Fibroblast of lung (primary cell): ENCODE measurements around the gene KHK. TPM values are rescaled to one million over a fixed set of nuclear protein-coding genes. Genes with fewer than 3 reads are reported as not detected.

Source experiments
- DNase-seq, 2 donors: peaks; one replicate each; pipeline versions ENCODE4 v3.0.0 to v3.0.0-alpha.2; 2010; ENCODE audit warnings: low read depth in 2 of 2
- H2AFZ ChIP-seq: 2 replicates; pipeline ENCODE4 v1.5.1; 2012; ENCODE audit warnings: low read length, control low read depth, inconsistent platforms
- H3K27ac ChIP-seq: 2 replicates; pipeline ENCODE4 v1.5.1; 2011; ENCODE audit warnings: low read length, control low read depth; ENCODE audit not compliant: insufficient read depth
- H3K27me3 ChIP-seq: 2 replicates; pipeline ENCODE4 v1.5.1; 2011; ENCODE audit warnings: mild to moderate bottlenecking, low read length; ENCODE audit not compliant: control insufficient read depth, insufficient read depth
- H3K36me3 ChIP-seq: 2 replicates; pipeline ENCODE4 v1.5.1; 2011; ENCODE audit warnings: low read length; ENCODE audit not compliant: control insufficient read depth, insufficient read depth
- H3K4me1 ChIP-seq: 2 replicates; pipeline ENCODE4 v1.5.1; 2011; ENCODE audit warnings: low read length; ENCODE audit not compliant: control insufficient read depth, insufficient read depth; ENCODE audit errors: extremely low read depth
- H3K4me2 ChIP-seq: 2 replicates; pipeline ENCODE4 v1.5.1; 2011; ENCODE audit warnings: low read length, control low read depth; ENCODE audit not compliant: insufficient read depth; ENCODE audit errors: extremely low read depth
- H3K4me3 ChIP-seq, 4 experiments: fragments of 200-600 bp in 1 of 4; sonication (generic) in 1 of 4; replicated peaks in 1 of 4; 2 replicates each; pipeline ENCODE4 v1.5.1; 2011 to 2016; ENCODE audit warnings: low read length in 4 of 4, low read depth in 3 of 4, mild to moderate bottlenecking in 3 of 4, control low read depth in 2 of 4, inconsistent platforms in 1 of 4, mixed read lengths in 1 of 4; ENCODE audit not compliant: insufficient read depth in 1 of 4; ENCODE audit errors: control extremely low read depth in 1 of 4
- H3K79me2 ChIP-seq: 2 replicates; pipeline ENCODE4 v1.5.1; 2012; ENCODE audit warnings: mild to moderate bottlenecking, low read length, inconsistent platforms; ENCODE audit not compliant: control insufficient read depth, insufficient read depth
- H3K9ac ChIP-seq: 2 replicates; pipeline ENCODE4 v1.5.1; 2011; ENCODE audit warnings: mild to moderate bottlenecking, low read length, control low read depth; ENCODE audit not compliant: insufficient read depth
- H3K9me3 ChIP-seq: 2 replicates; pipeline ENCODE4 v1.5.1; 2012; ENCODE audit warnings: low read depth, low read length; ENCODE audit not compliant: control insufficient read depth, insufficient read depth
- H4K20me1 ChIP-seq: 2 replicates; pipeline ENCODE4 v1.5.1; 2011; ENCODE audit warnings: low read length; ENCODE audit not compliant: control insufficient read depth, insufficient read depth; ENCODE audit errors: extremely low read depth
- EZH2 ChIP-seq: IDR thresholded peaks from 2 replicates; pipeline ENCODE4 v1.5.1; 2012; ENCODE audit warnings: low read length, control low read depth, mild to moderate bottlenecking; ENCODE audit errors: missing control alignments
- polyA plus RNA-seq, 2 donors: library from polyadenylated mRNA; depleted of rRNA in 1 of 2; stranded (reverse) in 1 of 2; unstranded in 1 of 2; fragments of >200 nt; gene quantifications; 2 replicates each; pipeline ENCODE4 v1.2.1, GENCODE V29; 2011 to 2012; ENCODE audit warnings: missing spikeins in 1 of 2
- total RNA-seq: library from RNA; depleted of rRNA; stranded (reverse); fragments of >200 nt; gene quantifications from 2 replicates; pipeline ENCODE4 v1.2.1, GENCODE V29; 2014
- TF ChIP-seq, protein P1 (sequence below), 2 donors: IDR thresholded peaks in 1 of 2; conservative IDR thresholded peaks in 1 of 2; 1 replicate in 1 of 2; 2 replicates in 1 of 2; pipeline ENCODE4 v1.5.1; 2011 to 2012; ENCODE audit warnings: low read length in 2 of 2, control low read depth in 1 of 2, inconsistent platforms in 1 of 2, low read depth in 1 of 2, mild to moderate bottlenecking in 1 of 2

The KHK gene
- total and polyA plus RNA-seq, 2 donors (not counting 1 experiment from before 2014, with no cell fraction given) = 0.17 to 1.3 TPM

DNA sequence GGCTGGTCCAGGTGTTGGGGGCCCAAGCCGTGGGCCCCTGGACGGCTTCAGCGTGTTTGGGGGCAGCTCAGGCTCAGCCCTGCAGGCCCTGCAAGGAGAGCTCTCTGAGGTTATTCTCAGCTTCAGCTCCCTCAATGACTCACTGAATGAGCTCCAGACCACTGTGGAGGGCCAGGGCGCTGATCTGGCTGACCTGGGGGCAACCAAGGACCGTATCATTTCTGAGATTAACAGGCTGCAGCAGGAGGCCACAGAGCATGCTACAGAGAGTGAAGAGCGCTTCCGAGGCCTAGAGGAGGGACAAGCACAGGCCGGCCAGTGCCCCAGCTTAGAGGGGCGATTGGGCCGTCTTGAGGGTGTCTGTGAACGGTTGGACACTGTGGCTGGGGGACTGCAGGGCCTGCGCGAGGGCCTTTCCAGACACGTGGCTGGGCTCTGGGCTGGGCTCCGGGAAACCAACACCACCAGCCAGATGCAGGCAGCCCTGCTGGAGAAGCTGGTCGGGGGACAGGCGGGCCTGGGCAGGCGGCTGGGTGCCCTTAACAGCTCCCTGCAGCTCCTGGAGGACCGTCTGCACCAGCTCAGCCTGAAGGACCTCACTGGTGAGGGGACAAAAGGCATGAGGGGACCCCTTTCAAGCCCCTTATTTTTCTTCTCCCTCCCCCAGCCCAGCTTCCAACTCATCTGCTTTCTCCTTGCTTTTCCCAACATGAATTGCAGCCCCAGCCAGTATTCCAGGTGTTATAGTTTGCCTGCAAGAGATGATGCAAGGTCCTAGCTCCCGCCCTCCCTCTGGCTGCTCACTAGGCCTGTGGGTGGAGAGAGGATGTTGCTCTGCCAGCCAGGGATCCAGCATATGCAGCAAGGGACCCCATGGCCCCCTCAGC, 2.9 kb upstream of the KHK start:
- peaks cover 13% of the 10 kb centered on the region for H3K4me1 ChIP-seq
- no peaks in the 10 kb centered on the region for H3K27me3 ChIP-seq
- H3K36me3 ChIP-seq = peaks cover 18% of the 10 kb centered on the region
- H3K27ac ChIP-seq = no peak overlapping the region
- TF ChIP-seq EZH2 = no peak
- TF ChIP-seq, protein P1, sequence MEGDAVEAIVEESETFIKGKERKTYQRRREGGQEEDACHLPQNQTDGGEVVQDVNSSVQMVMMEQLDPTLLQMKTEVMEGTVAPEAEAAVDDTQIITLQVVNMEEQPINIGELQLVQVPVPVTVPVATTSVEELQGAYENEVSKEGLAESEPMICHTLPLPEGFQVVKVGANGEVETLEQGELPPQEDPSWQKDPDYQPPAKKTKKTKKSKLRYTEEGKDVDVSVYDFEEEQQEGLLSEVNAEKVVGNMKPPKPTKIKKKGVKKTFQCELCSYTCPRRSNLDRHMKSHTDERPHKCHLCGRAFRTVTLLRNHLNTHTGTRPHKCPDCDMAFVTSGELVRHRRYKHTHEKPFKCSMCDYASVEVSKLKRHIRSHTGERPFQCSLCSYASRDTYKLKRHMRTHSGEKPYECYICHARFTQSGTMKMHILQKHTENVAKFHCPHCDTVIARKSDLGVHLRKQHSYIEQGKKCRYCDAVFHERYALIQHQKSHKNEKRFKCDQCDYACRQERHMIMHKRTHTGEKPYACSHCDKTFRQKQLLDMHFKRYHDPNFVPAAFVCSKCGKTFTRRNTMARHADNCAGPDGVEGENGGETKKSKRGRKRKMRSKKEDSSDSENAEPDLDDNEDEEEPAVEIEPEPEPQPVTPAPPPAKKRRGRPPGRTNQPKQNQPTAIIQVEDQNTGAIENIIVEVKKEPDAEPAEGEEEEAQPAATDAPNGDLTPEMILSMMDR (conservative IDR thresholded peaks at IDR 0.05 in 1 of 2, IDR thresholded peaks at IDR 0.05 in 1 of 2; ENCODE audit: low read depth in 1 of 2, low read length in 2 of 2) = no peak
- no peaks in the 10 kb centered on the region for H3K9me3 ChIP-seq
- H2AFZ ChIP-seq = no peak overlapping the region
- H4K20me1 ChIP-seq = no peaks in the 10 kb centered on the region
- peaks cover 28% of the 10 kb centered on the region for H3K79me2 ChIP-seq
- DNase-seq = no peak
- H3K9ac ChIP-seq = no peak overlapping the region
- H3K4me3 ChIP-seq = no peak overlapping the region
- H3K4me2 ChIP-seq = no peak overlapping the region

DNA sequence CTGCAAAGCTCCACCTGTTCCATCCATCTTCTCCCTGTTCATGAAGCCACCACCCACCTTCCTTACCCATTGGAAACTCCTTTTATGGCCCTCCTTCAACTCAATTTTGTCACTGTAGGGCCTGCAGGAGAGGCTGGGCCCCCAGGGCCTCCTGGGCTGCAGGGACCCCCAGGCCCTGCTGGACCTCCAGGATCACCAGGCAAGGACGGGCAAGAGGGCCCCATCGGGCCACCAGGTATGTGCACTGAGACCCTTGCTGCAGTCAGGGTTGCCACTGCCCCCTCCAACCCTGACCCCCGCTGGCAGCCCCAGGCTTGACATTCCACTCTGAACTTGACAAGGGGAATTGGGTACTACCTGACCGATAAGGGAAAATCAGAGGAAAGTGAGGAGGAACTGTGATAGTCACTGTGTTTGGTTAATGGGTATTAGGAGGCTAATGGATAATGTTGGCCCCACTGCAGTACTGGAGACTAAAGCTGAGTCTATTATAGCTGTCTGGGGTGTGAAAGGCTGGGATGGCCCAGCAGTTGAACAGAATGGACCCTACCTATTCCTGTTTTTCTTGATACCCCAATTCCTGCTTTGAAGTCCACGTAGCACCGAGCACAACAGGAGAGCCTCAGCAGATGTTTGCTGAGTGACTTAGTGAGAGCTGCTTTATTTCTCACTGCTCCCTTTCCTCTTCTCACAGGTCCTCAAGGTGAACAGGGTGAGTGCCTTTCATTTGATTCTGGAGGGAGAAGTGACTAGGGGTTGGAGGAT, 2.1 kb upstream of the KHK start:
- no peaks in the 10 kb centered on the region for H4K20me1 ChIP-seq
- peaks cover 18% of the 10 kb centered on the region for H3K36me3 ChIP-seq
- H3K9ac ChIP-seq = no peak overlapping the region
- no peak for DNase-seq
- H3K9me3 ChIP-seq = no peaks in the 10 kb centered on the region
- H3K27me3 ChIP-seq = no peaks in the 10 kb centered on the region
- H3K4me3 ChIP-seq = no peak overlapping the region
- peaks cover 19% of the 10 kb centered on the region for H3K79me2 ChIP-seq
- no peak overlapping the region for H2AFZ ChIP-seq
- H3K27ac ChIP-seq = no peak overlapping the region
- no peak overlapping the region for H3K4me2 ChIP-seq
- TF ChIP-seq, protein P1 (conservative IDR thresholded peaks at IDR 0.05 in 1 of 2, IDR thresholded peaks at IDR 0.05 in 1 of 2; ENCODE audit: low read depth in 1 of 2, low read length in 2 of 2) = no peak
- TF ChIP-seq EZH2 = no peak
- peaks cover 13% of the 10 kb centered on the region for H3K4me1 ChIP-seq

DNA sequence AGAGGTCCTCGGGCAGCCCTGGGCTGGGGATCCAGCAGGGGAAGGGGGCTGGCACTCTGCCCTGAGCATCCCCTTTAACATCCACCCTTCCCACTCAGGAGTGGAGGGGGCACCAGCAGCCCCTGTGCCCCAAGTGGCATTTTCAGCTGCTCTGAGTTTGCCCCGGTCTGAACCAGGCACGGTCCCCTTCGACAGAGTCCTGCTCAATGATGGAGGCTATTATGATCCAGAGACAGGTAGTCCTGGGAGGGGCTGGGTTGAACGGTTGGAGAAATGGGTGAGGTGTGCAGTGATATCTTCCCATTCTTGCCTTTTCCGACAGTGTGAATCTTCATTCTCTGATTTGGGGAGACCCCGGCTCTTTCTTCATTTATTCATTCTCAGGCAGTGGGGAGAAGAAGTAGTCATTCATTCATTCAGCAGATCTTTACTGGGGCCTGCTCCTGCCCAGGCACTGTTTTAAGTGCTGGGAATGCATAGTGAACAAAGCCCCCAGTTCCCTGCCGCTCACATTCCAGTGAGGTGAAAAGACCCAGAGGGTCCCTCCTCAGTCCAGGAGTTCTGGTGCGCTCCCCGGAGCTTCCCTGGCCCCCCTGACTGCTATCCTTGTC, 1.4 kb upstream of the KHK start:
- H3K9me3 ChIP-seq = no peaks in the 10 kb centered on the region
- peak overlapping the region in 1 of 4 experiments; percentile 54 for H3K4me3 ChIP-seq
- peaks cover 18% of the 10 kb centered on the region for H3K36me3 ChIP-seq
- peaks cover 12% of the 10 kb centered on the region for H3K79me2 ChIP-seq
- no peak for TF ChIP-seq EZH2
- TF ChIP-seq, protein P1 (conservative IDR thresholded peaks at IDR 0.05 in 1 of 2, IDR thresholded peaks at IDR 0.05 in 1 of 2; ENCODE audit: low read depth in 1 of 2, low read length in 2 of 2) = no peak
- peaks cover 12% of the 10 kb centered on the region for H3K4me1 ChIP-seq
- no peak overlapping the region for H2AFZ ChIP-seq
- DNase-seq = no peak
- no peak overlapping the region for H3K9ac ChIP-seq
- H3K27ac ChIP-seq = no peak overlapping the region
- H4K20me1 ChIP-seq = no peaks in the 10 kb centered on the region
- H3K4me2 ChIP-seq = peak overlapping the region; percentile 70
- H3K27me3 ChIP-seq = no peaks in the 10 kb centered on the region
